Measurements from ENCODE around the gene KRT17. TPM values are rescaled to one million over a fixed set of nuclear protein-coding genes. Genes with fewer than 3 reads are reported as not detected.

The KRT17 gene
- total RNA-seq, 2 donors from 2014 or later: not detected

DNA sequence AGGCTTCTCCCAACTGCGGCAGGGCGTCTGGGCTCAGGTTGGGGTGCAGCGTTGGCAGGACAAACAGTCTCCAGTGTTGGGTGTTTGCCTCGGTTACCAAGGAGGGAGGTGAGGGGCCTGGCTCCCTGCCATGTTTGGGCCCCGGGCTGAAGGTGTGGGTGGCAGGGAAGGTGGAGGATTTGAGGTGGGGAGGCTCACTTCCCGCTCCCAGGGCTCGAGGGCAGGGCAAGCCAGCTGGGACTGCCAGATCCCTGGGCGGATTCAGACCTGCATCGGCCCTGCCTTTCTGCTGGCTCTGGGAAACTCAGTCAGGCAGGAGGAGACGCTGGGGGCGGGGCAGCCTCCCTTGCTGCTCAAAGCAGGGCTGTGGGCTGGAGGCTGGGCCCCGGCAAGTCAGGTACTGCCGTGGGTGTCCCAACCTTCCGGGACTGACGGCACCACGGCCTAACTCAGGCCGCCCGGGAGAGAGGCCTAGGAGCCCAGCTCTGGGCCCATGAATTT is 31.3 kb upstream of the KRT17 start:
- Mint-ChIP-seq H3K27ac (peak overlapping the region; percentile 64), H3K36me3 (ENCODE audit: low read depth) (no peaks in the 10 kb centered on the region), H3K4me1 (no peaks in the 10 kb centered on the region), H3K4me3 (no peak overlapping the region), H3K9me3 (no peaks in the 10 kb centered on the region), H3K27me3 (ENCODE audit: insufficient read depth) (peaks cover 4% of the 10 kb centered on the region)
- H3K4me1 ChIP-seq (ENCODE audit: control insufficient read depth, insufficient read depth, low read length): no peaks in the 10 kb centered on the region
- H3K27me3 ChIP-seq (ENCODE audit: control insufficient read depth, insufficient read depth, low read length, poor library complexity, severe bottlenecking): no peaks in the 10 kb centered on the region
- no peaks in the 10 kb centered on the region for H3K36me3 ChIP-seq (ENCODE audit: control insufficient read depth, insufficient read depth, low read length)
- no peak overlapping the region for H3K9ac ChIP-seq (ENCODE audit: extremely low read depth, low read length, poor library complexity, severe bottlenecking)
- H3K4me3 ChIP-seq (ENCODE audit: low read length): no peak overlapping the region
- 59 to 70% methylated on average over 11 to 18 of the region's 18 CpGs for WGBS, 2 experiments (ENCODE audit: insufficient coverage in 1 of 2, insufficient read length in 1 of 2)
- H3K9me3 ChIP-seq (ENCODE audit: control insufficient read depth, low read length): no peaks in the 10 kb centered on the region
- TF ChIP-seq, protein P1, sequence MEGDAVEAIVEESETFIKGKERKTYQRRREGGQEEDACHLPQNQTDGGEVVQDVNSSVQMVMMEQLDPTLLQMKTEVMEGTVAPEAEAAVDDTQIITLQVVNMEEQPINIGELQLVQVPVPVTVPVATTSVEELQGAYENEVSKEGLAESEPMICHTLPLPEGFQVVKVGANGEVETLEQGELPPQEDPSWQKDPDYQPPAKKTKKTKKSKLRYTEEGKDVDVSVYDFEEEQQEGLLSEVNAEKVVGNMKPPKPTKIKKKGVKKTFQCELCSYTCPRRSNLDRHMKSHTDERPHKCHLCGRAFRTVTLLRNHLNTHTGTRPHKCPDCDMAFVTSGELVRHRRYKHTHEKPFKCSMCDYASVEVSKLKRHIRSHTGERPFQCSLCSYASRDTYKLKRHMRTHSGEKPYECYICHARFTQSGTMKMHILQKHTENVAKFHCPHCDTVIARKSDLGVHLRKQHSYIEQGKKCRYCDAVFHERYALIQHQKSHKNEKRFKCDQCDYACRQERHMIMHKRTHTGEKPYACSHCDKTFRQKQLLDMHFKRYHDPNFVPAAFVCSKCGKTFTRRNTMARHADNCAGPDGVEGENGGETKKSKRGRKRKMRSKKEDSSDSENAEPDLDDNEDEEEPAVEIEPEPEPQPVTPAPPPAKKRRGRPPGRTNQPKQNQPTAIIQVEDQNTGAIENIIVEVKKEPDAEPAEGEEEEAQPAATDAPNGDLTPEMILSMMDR (conservative IDR thresholded peaks at IDR 0.05): no peak
- H3K27ac ChIP-seq (ENCODE audit: low read depth, low read length): no peak overlapping the region
- DNase-seq: peak; percentile 92

DNA sequence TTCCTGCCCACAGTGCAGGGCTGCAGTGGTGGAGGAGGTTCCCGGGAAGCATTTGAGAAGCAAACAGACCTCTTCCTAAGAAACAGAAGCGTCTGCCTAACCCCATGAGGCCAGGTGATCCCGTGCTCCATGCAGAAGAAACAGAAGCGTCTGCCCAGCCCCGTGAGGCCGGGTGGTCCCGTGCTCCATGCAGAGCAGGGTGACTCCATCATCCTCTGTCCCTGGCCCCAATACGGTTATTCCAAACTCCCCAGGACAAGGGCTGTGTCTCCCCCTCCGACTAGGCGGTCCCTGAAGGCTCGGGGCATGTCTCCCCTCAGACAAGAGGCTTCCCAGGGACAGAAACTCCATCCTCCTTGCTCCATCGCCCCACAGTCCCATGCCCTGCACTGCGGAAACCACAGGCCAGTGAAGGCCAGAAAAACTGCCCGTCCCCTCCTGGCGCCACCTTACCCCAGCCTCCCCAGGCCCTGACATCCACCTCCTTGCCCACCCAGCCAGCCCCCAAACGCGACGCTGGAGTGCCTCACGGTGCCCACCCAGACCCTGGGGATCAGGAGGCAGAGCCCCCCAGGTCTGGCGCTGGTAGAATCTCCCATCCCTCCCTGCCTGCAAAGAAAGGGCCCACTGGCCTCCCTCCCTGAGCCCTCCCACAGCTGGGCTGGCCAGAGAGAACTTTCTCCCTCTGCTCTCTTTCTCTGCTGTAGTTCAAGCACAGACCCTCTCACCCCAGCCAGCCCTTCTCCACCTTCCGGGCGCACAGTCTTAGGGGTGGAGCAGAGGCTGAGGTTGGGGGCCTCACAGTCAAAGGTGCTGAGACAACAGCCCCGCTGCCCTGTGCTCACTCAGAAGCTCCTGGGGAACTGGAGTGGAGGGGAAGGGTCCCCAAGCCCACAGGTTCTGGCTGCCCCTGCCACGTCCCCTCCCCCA is 30.6 kb upstream of the KRT17 start:
- H3K27ac Mint-ChIP-seq: peak overlapping the region; percentile 64
- no peak overlapping the region for H3K4me3 Mint-ChIP-seq

DNA sequence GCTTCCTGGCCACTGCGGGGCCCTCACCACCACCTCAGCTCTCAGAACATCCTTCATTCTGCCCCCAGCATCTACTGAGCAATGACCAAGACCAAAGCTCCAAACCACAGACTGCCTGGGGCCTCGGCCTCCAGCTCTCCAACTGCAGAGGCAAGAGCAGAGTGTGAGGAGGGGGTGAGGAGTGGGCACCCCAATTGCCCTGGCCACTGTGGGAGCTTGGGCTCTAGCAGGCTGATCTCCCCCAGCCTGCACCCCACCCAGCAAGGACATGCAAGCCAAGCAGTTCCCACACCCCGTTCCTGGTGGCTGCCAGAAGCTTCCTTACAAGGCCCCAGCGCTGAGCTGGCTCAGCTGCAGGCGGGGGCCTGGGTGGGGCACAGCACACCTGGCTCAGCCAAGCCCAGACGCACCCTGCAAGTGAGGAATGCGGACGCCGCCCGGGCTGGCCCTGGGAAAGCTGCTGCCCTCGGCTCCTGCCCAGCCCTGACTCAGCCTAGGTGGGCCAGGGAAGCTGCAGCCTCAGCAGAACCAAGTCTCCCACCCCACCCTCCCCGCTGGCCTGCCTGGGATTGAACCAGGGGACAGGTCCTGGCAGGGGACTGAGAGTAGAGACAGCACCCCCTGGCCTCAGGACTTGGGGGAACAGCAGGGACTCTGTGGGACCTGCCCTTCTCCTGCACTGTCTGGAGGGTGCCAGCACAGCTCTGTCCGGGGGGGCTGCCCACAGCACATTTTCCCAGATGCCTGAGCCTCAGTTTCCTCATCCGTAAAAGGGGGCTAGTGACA is 29.7 kb upstream of the KRT17 start:
- WGBS, 2 experiments (ENCODE audit: insufficient coverage in 1 of 2, insufficient read length in 1 of 2): 82 to 87% methylated on average over 6 to 14 of the region's 14 CpGs
- Histone ChIP-seq H3K27me3 (ENCODE audit: control insufficient read depth, insufficient read depth, low read length, poor library complexity, severe bottlenecking) (no peaks in the 10 kb centered on the region), H3K9ac (ENCODE audit: extremely low read depth, low read length, poor library complexity, severe bottlenecking) (no peak overlapping the region), H3K9me3 (ENCODE audit: control insufficient read depth, low read length) (no peaks in the 10 kb centered on the region), H3K4me1 (ENCODE audit: control insufficient read depth, insufficient read depth, low read length) (no peaks in the 10 kb centered on the region), H3K4me3 (ENCODE audit: low read length) (no peak overlapping the region), H3K36me3 (ENCODE audit: control insufficient read depth, insufficient read depth, low read length) (no peaks in the 10 kb centered on the region), H3K27ac (ENCODE audit: low read depth, low read length) (no peak overlapping the region)
- TF ChIP-seq, protein P1 (conservative IDR thresholded peaks at IDR 0.05): no peak
- peak; percentile 81 for DNase-seq
- H3K36me3 Mint-ChIP-seq (ENCODE audit: low read depth): no peaks in the 10 kb centered on the region
- no peak overlapping the region for H3K27ac Mint-ChIP-seq
- H3K9me3 Mint-ChIP-seq: no peaks in the 10 kb centered on the region
- no peak overlapping the region for H3K4me3 Mint-ChIP-seq
- no peaks in the 10 kb centered on the region for H3K4me1 Mint-ChIP-seq
- H3K27me3 Mint-ChIP-seq (ENCODE audit: insufficient read depth): no peaks in the 10 kb centered on the region

More for the DNA sequence above, 30.6 kb upstream of the KRT17 start:
- H3K27me3 ChIP-seq (ENCODE audit: control insufficient read depth, insufficient read depth, low read length, poor library complexity, severe bottlenecking): no peaks in the 10 kb centered on the region
- Mint-ChIP-seq H3K27me3 (ENCODE audit: insufficient read depth) (peaks cover 1% of the 10 kb centered on the region), H3K36me3 (ENCODE audit: low read depth) (no peaks in the 10 kb centered on the region), H3K9me3 (no peaks in the 10 kb centered on the region), H3K4me1 (no peaks in the 10 kb centered on the region)
- no peaks in the 10 kb centered on the region for H3K9me3 ChIP-seq (ENCODE audit: control insufficient read depth, low read length)
- 88 to 89% methylated on average over 8 to 24 of the region's 24 CpGs for WGBS, 2 experiments (ENCODE audit: insufficient coverage in 1 of 2, insufficient read length in 1 of 2)
- no peaks in the 10 kb centered on the region for H3K4me1 ChIP-seq (ENCODE audit: control insufficient read depth, insufficient read depth, low read length)
- H3K4me3 ChIP-seq (ENCODE audit: low read length): no peak overlapping the region
- H3K9ac ChIP-seq (ENCODE audit: extremely low read depth, low read length, poor library complexity, severe bottlenecking): no peak overlapping the region
- no peaks in the 10 kb centered on the region for H3K36me3 ChIP-seq (ENCODE audit: control insufficient read depth, insufficient read depth, low read length)
- no peak overlapping the region for H3K27ac ChIP-seq (ENCODE audit: low read depth, low read length)
- DNase-seq: peak; percentile 60
- TF ChIP-seq, protein P1 (conservative IDR thresholded peaks at IDR 0.05): no peak
